Right atrium auricular region (tissue), 2 donors: ENCODE data around the gene GALNT12. TPM values are rescaled to one million over a fixed set of nuclear protein-coding genes. Genes with fewer than 3 reads are reported as not detected.

Experiments used
- DNase-seq: peaks from one replicate; pipeline ENCODE4 v3.0.0-alpha.2; 2019; ENCODE audit warnings: low spot score
- H3K27ac ChIP-seq, 2 donors: fragments of 200-600 bp; sonication (generic); 1 replicate in 1 of 2; 2 replicates in 1 of 2; pipeline ENCODE4 v1.5.1; 2016 to 2019
- H3K27me3 ChIP-seq, 2 donors: fragments of 200-600 bp; sonication (generic); one replicate each; pipeline versions ENCODE4 v1.5.1 to v1.6.0; 2017 to 2019
- H3K36me3 ChIP-seq: fragments of 200-600 bp; sonication (generic); one replicate; pipeline ENCODE4 v1.5.1; 2016
- H3K4me1 ChIP-seq, 2 donors: fragments of 200-600 bp; sonication (generic); one replicate each; pipeline versions ENCODE4 v1.5.1 to v1.6.0; 2017 to 2019
- H3K4me3 ChIP-seq, 2 donors: fragments of 200-600 bp; sonication (generic); 1 replicate in 1 of 2; 2 replicates in 1 of 2; pipeline ENCODE4 v1.5.1; 2017 to 2019; ENCODE audit warnings: mild to moderate bottlenecking in 1 of 2, moderate library complexity in 1 of 2
- H3K9me3 ChIP-seq, 2 donors: fragments of 200-600 bp; sonication (generic); one replicate each; pipeline ENCODE4 v1.5.1; 2019
- total RNA-seq, 2 donors: library from RNA; depleted of rRNA; stranded (reverse); fragments of >200 nt; gene quantifications; one replicate each; pipeline ENCODE4 v1.1.0, GENCODE V29; 2016
- TF ChIP-seq, protein P1 (sequence below), 2 donors: fragments of 200-600 bp; sonication (generic); IDR thresholded peaks; one replicate each; pipeline ENCODE4 v1.5.1; 2019; ENCODE audit warnings: antibody characterized with exemption in 2 of 2

The GALNT12 gene
- total RNA-seq, 2 donors from 2014 or later: 0.33 to 2.7 TPM

DNA sequence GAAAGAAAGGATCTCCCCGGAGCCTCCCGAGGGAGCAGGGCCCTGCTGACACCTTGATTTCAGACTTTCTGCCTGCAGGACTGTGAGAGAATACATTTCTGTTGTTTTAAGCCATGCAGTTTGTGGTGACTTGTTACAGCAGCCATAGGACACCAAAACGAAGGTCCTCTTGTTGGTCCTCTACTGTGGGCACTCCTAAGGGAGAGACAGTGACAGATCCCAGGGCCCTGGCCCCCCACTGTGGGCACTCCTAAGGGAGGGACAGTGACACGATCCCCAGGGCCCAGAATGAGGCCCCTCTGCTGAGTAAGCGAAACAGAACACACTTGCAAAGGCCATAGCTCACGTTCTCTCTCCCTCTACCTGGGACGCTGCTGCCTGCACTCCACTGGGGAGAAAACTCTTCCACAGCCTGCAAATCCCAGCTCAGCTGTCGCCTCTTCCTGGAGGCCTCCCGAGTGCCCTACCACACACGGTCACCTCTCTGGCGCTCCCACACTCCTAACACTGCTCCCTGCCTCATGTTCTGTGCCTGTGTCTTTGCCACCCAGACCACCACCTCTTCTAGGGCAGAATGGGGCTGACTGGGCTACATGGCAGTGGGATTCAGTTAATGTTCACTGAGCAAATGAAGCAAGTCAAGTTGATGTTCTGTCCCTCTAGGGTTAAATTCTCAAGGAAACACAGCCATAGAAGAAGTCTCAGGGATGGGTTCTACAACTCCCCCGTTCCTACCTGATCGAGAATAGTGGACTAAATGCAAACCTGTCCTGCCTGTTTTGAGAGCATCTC, 34.9 kb upstream of the GALNT12 start:
- TF ChIP-seq, protein P1, sequence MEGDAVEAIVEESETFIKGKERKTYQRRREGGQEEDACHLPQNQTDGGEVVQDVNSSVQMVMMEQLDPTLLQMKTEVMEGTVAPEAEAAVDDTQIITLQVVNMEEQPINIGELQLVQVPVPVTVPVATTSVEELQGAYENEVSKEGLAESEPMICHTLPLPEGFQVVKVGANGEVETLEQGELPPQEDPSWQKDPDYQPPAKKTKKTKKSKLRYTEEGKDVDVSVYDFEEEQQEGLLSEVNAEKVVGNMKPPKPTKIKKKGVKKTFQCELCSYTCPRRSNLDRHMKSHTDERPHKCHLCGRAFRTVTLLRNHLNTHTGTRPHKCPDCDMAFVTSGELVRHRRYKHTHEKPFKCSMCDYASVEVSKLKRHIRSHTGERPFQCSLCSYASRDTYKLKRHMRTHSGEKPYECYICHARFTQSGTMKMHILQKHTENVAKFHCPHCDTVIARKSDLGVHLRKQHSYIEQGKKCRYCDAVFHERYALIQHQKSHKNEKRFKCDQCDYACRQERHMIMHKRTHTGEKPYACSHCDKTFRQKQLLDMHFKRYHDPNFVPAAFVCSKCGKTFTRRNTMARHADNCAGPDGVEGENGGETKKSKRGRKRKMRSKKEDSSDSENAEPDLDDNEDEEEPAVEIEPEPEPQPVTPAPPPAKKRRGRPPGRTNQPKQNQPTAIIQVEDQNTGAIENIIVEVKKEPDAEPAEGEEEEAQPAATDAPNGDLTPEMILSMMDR (IDR thresholded peaks at IDR 0.05): no peak
- Histone ChIP-seq H3K36me3 (peaks cover 36% of the 10 kb centered on the region), H3K4me3 (no peak overlapping the region), H3K27me3 (no peaks in the 10 kb centered on the region), H3K27ac (no peak overlapping the region), H3K4me1 (no peaks in the 10 kb centered on the region), H3K9me3 (no peaks in the 10 kb centered on the region)
- DNase-seq: no peak

DNA sequence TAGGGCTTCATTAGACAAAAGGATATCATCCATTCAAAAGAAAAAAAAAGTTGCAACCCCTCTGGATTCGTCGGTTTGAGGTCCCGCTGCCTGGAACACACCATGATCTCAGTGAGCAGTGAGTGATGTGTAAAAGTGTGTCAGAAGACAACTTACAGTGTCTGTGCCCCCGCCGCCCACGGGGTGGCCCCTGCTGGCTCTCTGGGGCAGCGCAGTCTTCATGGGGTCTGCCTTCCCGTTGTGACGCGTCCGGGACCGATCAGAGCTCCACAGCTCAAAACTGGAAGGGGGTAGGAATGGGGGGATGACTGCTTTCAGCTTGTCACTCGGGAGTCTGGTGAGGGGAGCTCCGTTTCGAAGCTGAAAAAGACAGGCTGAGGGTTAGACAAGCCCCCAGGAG, 33.7 kb upstream of the GALNT12 start:
- no peak overlapping the region for H3K4me3 ChIP-seq
- H3K27me3 ChIP-seq: no peaks in the 10 kb centered on the region
- peaks cover 30% of the 10 kb centered on the region for H3K36me3 ChIP-seq
- TF ChIP-seq, protein P1 (IDR thresholded peaks at IDR 0.05): no peak
- no peak overlapping the region for H3K27ac ChIP-seq
- no peaks in the 10 kb centered on the region for H3K9me3 ChIP-seq
- H3K4me1 ChIP-seq: no peaks in the 10 kb centered on the region
- DNase-seq: no peak

DNA sequence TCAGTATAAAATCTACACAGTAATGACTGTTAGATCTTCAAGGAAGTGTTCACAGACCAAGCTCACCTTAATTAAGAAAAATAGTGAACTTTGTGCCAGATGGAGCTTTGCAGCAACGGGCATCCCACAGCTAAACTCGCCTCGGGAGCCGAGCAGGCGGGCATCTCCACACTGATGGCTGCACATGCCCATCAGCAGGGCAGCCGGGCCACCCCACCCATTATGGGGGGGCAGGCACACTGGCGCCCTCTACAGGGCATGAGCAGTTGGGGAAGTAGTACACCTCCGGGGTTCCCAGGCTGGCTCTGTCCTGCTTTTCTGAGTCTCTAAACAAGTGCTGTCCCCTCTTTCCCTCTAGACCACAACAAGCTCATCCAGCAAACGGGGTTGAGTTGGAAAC, 32.7 kb upstream of the GALNT12 start:
- peaks cover 30% of the 10 kb centered on the region for H3K36me3 ChIP-seq
- no peaks in the 10 kb centered on the region for H3K27me3 ChIP-seq
- TF ChIP-seq, protein P1 (IDR thresholded peaks at IDR 0.05): peak in 1 of 2 donors; percentile 38
- no peaks in the 10 kb centered on the region for H3K9me3 ChIP-seq
- H3K27ac ChIP-seq: no peak overlapping the region
- peak; percentile 18 for DNase-seq
- H3K4me3 ChIP-seq: no peak overlapping the region
- H3K4me1 ChIP-seq: no peaks in the 10 kb centered on the region

DNA sequence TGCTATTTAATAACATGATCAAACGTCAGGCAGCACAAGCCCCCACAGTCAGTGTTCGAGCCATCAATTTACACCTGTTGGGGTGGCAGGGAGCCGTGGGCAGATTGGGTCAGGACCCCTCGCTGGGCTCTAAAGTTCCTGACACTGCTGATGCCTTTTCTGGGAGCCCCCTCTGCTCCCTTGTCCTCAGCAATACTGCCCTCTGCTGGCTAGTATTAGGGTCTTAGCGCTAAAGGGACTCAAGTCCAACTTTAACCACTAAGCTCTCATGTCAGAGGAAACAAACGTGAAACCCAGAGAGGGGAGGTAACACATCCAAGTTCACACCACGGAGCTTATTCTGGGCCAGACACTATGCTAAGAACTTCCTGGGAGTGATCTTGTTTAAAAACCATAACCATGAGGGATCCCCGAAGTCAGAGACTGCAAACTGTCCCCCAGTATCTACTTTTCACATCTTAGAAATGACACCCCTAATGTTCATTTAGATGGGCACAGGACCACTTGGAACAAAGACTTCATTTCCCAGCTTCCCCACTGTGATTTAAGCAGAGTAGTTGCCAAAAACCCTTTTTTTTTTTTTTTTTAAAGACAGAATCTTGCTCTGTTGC, 31.5 kb upstream of the GALNT12 start:
- Histone ChIP-seq H3K4me1 (no peaks in the 10 kb centered on the region), H3K27ac (no peak overlapping the region), H3K4me3 (no peak overlapping the region), H3K9me3 (no peaks in the 10 kb centered on the region), H3K36me3 (peaks cover 26% of the 10 kb centered on the region), H3K27me3 (no peaks in the 10 kb centered on the region)
- TF ChIP-seq, protein P1 (IDR thresholded peaks at IDR 0.05): peak; percentile 39 to 74
- DNase-seq: peak; percentile 56

DNA sequence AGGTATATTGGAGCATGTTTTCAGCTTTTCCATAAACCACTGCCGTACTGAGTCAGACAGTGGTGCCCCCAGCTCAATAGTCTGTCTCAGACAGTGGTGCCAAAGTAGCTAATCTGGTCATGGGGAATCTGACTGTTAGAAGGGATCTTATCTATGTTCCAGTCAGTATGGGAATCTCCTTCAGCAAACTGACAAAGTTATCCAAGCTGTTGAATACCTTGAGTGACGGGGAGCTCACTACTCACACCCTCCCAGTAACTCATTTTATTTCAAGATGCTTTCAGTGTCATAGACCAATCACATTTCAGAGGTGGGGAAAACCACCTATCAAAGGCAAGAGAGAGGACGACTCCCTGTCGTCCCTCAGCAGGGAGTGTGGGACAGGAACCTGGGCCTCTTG, 29.9 kb upstream of the GALNT12 start:
- no peaks in the 10 kb centered on the region for H3K27me3 ChIP-seq
- H3K36me3 ChIP-seq: peaks cover 23% of the 10 kb centered on the region
- H3K9me3 ChIP-seq: no peaks in the 10 kb centered on the region
- H3K27ac ChIP-seq: no peak overlapping the region
- H3K4me1 ChIP-seq: no peaks in the 10 kb centered on the region
- H3K4me3 ChIP-seq: no peak overlapping the region
- TF ChIP-seq, protein P1 (IDR thresholded peaks at IDR 0.05): no peak
- DNase-seq: no peak
